Adipose tissue (tissue), 3 donors: Measurements from ENCODE around the gene NAA80. TPM values are rescaled to one million over a fixed set of nuclear protein-coding genes. Genes with fewer than 3 reads are reported as not detected.

Source experiments
- H3K27ac ChIP-seq: one replicate; pipeline ENCODE4 v1.5.1; 2013; ENCODE audit warnings: low read depth, low read length
- WGBS, 3 donors: extraction: QIAGEN DNeasy Blood & Tissue Kit; methylation state at CpG; one replicate each; pipeline ENCODE4 v1.1.7; 2013; 5-methylcytosine and 5-hydroxymethylcytosine counted together
- polyA plus RNA-seq, 3 donors: library from polyadenylated mRNA; stranded (reverse); fragments of 200-250 nt; gene quantifications; one replicate each; pipeline ENCODE4 v1.2.3, GENCODE V29; 2013
- donor health status: healthy with polysubstance abuse.
- donor health status: Bipolar disorder and iron deficiency.
- donor health status: healthy.

Gene NAA80
- polyA plus RNA-seq, 3 donors, result 7.0 to 14.4 (median 7.6) TPM

DNA sequence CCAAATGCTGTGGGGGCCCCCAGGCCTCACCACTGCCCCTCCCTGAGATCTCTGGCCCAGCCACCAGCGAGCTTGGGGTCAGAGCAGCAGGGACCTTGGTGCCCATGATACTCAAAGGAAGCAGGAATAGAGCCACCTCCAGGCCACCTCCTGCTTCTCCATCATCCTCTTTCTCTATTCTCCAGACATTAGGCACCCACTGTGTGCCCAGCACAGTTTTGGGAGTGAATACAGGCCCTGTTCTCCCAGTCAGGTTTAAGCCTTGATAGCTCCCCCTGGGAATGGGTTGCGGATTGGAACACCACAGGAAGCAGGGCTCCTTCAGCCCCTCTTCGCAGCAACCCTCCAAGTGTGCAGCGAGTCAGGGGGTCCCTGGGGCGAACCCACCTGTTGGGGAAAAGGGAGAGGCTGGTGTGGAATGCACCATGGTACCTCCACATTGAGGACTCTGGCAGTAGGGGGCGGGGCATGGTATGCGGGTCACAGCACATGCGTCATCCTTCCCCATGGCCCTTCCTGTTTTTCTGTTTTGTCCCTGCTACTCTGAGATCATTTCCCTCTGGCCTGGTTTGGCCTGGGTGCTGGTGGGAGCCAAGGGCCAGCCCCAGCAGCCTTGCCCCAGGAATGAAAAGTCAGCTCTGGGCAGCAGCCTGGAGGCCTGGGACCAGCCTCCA lies 44.5 kb downstream of the NAA80 start:
- peak overlapping the region; percentile 44 for H3K27ac ChIP-seq
- 61 to 88% (median 61%) methylated on average over 8 of the region's 8 CpGs for WGBS, 3 donors

DNA sequence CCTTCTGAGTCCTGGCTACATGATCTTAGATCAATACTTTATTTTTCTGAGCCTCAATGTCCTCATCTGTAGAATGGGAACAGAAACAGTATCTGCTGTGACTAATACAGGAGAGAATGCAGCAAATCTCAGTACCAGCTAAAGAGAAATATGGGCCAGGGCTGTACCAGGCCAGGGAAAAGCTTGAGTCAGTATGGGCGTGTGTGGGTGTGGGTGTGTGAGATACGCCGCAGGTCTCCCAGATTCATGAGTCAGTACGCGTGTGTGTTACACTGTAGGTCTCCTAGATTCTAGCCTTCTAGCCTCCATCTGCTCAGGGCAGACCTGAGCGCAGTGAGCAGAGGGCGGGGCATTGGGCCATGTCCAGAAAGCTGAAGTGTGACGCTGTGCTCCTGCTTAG lies 48.0 kb downstream of the NAA80 start:
- 58 to 85% (median 79%) methylated on average over 8 of the region's 8 CpGs for WGBS, 3 donors
- H3K27ac ChIP-seq, result no peak overlapping the region

GRCh38 chr3:50250514-50250913 lies 48.7 kb downstream of the NAA80 start:
- no peak overlapping the region for H3K27ac ChIP-seq
- whole genome bisulfite sequencing, 3 donors, result 89 to 95% (median 91%) methylated on average over 4 of the region's 4 CpGs

DNA sequence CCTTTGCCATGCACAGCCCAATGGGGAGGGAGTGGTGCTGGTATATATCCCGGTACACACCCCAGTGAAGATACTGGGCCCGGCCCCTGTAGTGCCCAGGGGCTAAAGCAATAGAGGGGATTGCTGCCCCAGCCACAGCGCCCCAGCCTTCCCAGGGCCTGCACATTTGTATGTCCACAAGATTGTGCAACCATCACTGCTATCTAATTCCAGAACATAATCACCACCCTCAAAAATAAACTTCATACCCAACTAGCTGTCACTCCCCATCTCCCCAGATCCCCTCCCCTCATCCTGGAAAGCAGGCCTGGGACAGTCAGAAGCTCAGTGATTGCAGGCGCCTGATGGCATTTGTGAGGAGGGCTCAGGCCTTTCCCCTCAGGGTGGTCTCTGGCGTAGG lies 49.7 kb downstream of the NAA80 start:
- H3K27ac ChIP-seq, result no peak overlapping the region
- 74 to 93% (median 76%) methylated on average over 5 of the region's 5 CpGs for WGBS, 3 donors

GRCh38 chr3:50248387-50248786 lies 50.8 kb downstream of the NAA80 start:
- 28 to 52% (median 31%) methylated on average over 3 of the region's 3 CpGs for WGBS, 3 donors
- H3K27ac ChIP-seq, result no peak overlapping the region

GRCh38 chr3:50246517-50246954 lies 52.7 kb downstream of the NAA80 start:
- WGBS, 3 donors, result 8 to 33% (median 15%) methylated on average over 10 of the region's 10 CpGs
- H3K27ac ChIP-seq, result peak overlapping the region; percentile 85

Other genes starting within 250 kb of the NAA80 start
- gene RBM5, start 210.5 kb downstream of the NAA80 start, polyA plus RNA-seq, result 10 to 100 TPM; 54.6 to 76.0 (median 60.2) TPM
- gene SEMA3F, start 144.1 kb downstream of the NAA80 start, polyA plus RNA-seq, result 10 to 100 TPM in 2 of 3 donors, 1 to 10 TPM in 1; 5.5 to 35.5 (median 23.8) TPM
- under 1 TPM in 1 of 3 donors, not detected in 2; 0.13 TPM for gene GNAT1, start 107.8 kb downstream of the NAA80 start, polyA plus RNA-seq
- gene SLC38A3, start 94.1 kb downstream of the NAA80 start, polyA plus RNA-seq, result 10 to 100 TPM in 1 of 3 donors, under 1 TPM in 1, not detected in 1; 0.34 to 22.0 TPM
- 100 to 1,000 TPM in 2 of 3 donors, 10 to 100 TPM in 1; 53.4 to 242 (median 211) TPM for gene GNAI2, start 63.2 kb downstream of the NAA80 start, polyA plus RNA-seq
- 10 to 100 TPM; 17.9 to 29.2 (median 21.1) TPM for gene SEMA3B, start 30.3 kb downstream of the NAA80 start, polyA plus RNA-seq
- gene LSMEM2, start 20.3 kb downstream of the NAA80 start, polyA plus RNA-seq, result under 1 TPM in 2 of 3 donors, not detected in 1; 0.15 TPM
- 100 to 1,000 TPM in 1 of 3 donors, 10 to 100 TPM in 2; 54.3 to 114 (median 77.3) TPM for gene IFRD2, start 7.0 kb downstream of the NAA80 start, polyA plus RNA-seq
- 1 to 10 TPM; 1.7 to 4.0 (median 2.5) TPM for gene HYAL3, start within 50 bp of the NAA80 start, polyA plus RNA-seq
- gene HYAL1, start 4.2 kb upstream of the NAA80 start, polyA plus RNA-seq, result 10 to 100 TPM in 2 of 3 donors, 1 to 10 TPM in 1; 6.3 to 19.0 (median 14.9) TPM
- gene HYAL2, start 23.3 kb upstream of the NAA80 start, polyA plus RNA-seq, result 100 to 1,000 TPM in 1 of 3 donors, 10 to 100 TPM in 2; 29.0 to 140 (median 80.3) TPM
- gene TUSC2, start 28.8 kb upstream of the NAA80 start, polyA plus RNA-seq, result 10 to 100 TPM; 26.3 to 56.5 (median 31.2) TPM
- gene RASSF1, start 41.4 kb upstream of the NAA80 start, polyA plus RNA-seq, result 10 to 100 TPM; 39.4 to 44.6 (median 43.7) TPM
- gene ZMYND10, start 46.3 kb upstream of the NAA80 start, polyA plus RNA-seq, result 1 to 10 TPM in 1 of 3 donors, under 1 TPM in 1, not detected in 1; 0.28 to 1.1 TPM
- 10 to 100 TPM; 13.1 to 23.9 (median 14.5) TPM for gene NPRL2, start 51.4 kb upstream of the NAA80 start, polyA plus RNA-seq
- gene CYB561D2, start 51.5 kb upstream of the NAA80 start, polyA plus RNA-seq, result 10 to 100 TPM; 13.2 to 25.3 (median 19.7) TPM
- gene TMEM115, start 60.1 kb upstream of the NAA80 start, polyA plus RNA-seq, result 10 to 100 TPM; 13.5 to 39.1 (median 23.4) TPM
- gene CACNA2D2, start 204.2 kb upstream of the NAA80 start, polyA plus RNA-seq, result 1 to 10 TPM in 1 of 3 donors, under 1 TPM in 2; 0.56 to 1.7 (median 0.68) TPM